Keratinocyte (primary cell): Measurements from ENCODE around the gene PHIP.

ENCODE experiments used
- CTCF ChIP-seq, 3 experiments: IDR thresholded peaks in 1 of 3; conservative IDR thresholded peaks in 1 of 3; optimal IDR thresholded peaks in 1 of 3; 2 replicates in 2 of 3; 3 replicates in 1 of 3; pipeline versions ENCODE3 to v1.5.1; 2011; ENCODE audit warnings: low read length in 3 of 3, mild to moderate bottlenecking in 3 of 3, moderate library complexity in 2 of 3, control low read depth in 1 of 3, inconsistent platforms in 1 of 3; ENCODE audit not compliant: insufficient read depth in 2 of 3; ENCODE audit errors: extremely low read depth in 1 of 3
- EZH2 ChIP-seq: IDR thresholded peaks from one replicate; pipeline ENCODE4 v1.6.1; 2012; ENCODE audit warnings: inconsistent platforms, mild to moderate bottlenecking, low read length, moderate library complexity

DNA sequence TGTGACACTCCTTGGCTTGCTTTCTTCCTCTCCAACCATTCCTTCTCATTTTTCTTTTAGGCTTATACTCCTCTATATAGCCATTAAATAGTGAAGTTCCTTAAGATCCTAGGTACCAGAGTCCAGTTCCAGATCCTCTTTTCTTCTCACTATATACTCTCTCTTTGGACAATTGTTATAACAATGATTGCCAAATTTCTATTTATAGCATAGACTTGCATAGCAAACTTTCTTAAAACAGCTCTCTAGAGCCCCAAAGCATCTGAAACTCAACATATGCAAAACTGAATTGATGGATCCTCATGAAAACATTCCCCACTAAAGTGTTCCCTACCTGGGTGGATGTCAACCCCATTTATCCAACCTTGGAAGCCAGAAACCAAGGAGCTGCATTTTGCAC lies 13.4 kb downstream of the PHIP start:
- TF ChIP-seq CTCF (optimal IDR thresholded peaks at IDR 0.05 in 1 of 3, IDR thresholded peaks at IDR 0.05 in 1 of 3, conservative IDR thresholded peaks at IDR 0.05 in 1 of 3; ENCODE audit: extremely low read depth in 1 of 3, insufficient read depth in 2 of 3, low read length in 3 of 3) = no peak
- no peak for TF ChIP-seq EZH2
